ENCODE data around the gene ALOXE3.
"Not testable (repeated sequence)": the region's sequence is repeated elsewhere in the genome, so short reads cannot be mapped to it uniquely, and the experiment has no call there.

- not testable (repeated sequence) for TF ChIP-seq TAF1 (conservative IDR thresholded peaks at IDR 0.05); CTCF (IDR thresholded peaks at IDR 0.05; ENCODE audit: low read depth, low read length, missing input control); RAD21 (IDR thresholded peaks at IDR 0.05); MAX (IDR thresholded peaks at IDR 0.05); JUND (IDR thresholded peaks at IDR 0.05); FOXA2 (IDR thresholded peaks at IDR 0.05); REST (IDR thresholded peaks at IDR 0.05); SP1 (IDR thresholded peaks at IDR 0.05); FOXA1 (IDR thresholded peaks at IDR 0.05); RXRA (IDR thresholded peaks at IDR 0.05)
- TF ChIP-seq, protein P1, sequence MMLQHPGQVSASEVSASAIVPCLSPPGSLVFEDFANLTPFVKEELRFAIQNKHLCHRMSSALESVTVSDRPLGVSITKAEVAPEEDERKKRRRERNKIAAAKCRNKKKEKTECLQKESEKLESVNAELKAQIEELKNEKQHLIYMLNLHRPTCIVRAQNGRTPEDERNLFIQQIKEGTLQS (IDR thresholded peaks at IDR 0.05), result not testable (repeated sequence)
- TF ChIP-seq, protein P2, sequence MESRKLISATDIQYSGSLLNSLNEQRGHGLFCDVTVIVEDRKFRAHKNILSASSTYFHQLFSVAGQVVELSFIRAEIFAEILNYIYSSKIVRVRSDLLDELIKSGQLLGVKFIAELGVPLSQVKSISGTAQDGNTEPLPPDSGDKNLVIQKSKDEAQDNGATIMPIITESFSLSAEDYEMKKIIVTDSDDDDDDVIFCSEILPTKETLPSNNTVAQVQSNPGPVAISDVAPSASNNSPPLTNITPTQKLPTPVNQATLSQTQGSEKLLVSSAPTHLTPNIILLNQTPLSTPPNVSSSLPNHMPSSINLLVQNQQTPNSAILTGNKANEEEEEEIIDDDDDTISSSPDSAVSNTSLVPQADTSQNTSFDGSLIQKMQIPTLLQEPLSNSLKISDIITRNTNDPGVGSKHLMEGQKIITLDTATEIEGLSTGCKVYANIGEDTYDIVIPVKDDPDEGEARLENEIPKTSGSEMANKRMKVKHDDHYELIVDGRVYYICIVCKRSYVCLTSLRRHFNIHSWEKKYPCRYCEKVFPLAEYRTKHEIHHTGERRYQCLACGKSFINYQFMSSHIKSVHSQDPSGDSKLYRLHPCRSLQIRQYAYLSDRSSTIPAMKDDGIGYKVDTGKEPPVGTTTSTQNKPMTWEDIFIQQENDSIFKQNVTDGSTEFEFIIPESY (IDR thresholded peaks at IDR 0.05), result not testable (repeated sequence)
Measured at GRCh38 chr17:8106980-8107379, 11.3 kb downstream of the ALOXE3 start.

Data from liver (tissue), 3 donors.